Posterior vena cava (tissue), 2 donors: ENCODE data around the gene GPRC5C. TPM values are rescaled to one million over a fixed set of nuclear protein-coding genes. Genes with fewer than 3 reads are reported as not detected.
"Not testable (repeated sequence)": the region's sequence is repeated elsewhere in the genome, so short reads cannot be mapped to it uniquely, and the experiment has no call there.

ENCODE experiments used
- DNase-seq: peaks from one replicate; pipeline ENCODE4 v3.0.0-alpha.2; 2020; ENCODE audit warnings: low spot score
- intact Hi-C, 2 donors: fragments of 100-400 bp; cut with DNase I; formaldehyde crosslinking; loops; one replicate each; pipeline versions ENCODE4 v1.14.1 to v1.14.2; 2022 to 2023
- total RNA-seq, 2 donors: library from RNA; stranded (reverse); fragmentation: NEBNext Ultra II Directional; extraction: Animal tissue kit (Norgen Biotek cat#: 25700); gene quantifications; one replicate each; pipeline ENCODE4 v1.2.1, GENCODE V29; 2021
- donor health status: DM: yes; HTN: yes; CAD: no.
- donor health status: DM: yes; HTN: yes; CAD: no.

The GPRC5C gene
- total RNA-seq, 2 donors from 2014 or later = 7.3 to 12.9 TPM

- intact Hi-C loops = no loop called here
- DNase-seq = no peak
These were observed 52.2 kb downstream of the GPRC5C start for GRCh38 chr17:74484066-74484465.

GRCh38 chr17:74485022-74485743 is 53.3 kb downstream of the GPRC5C start:
- intact Hi-C loops = no loop called here
- DNase-seq = no peak

- no peak for DNase-seq
- intact Hi-C loops = no loop called here
These were observed 54.0 kb downstream of the GPRC5C start for GRCh38 chr17:74485841-74486240.

GRCh38 chr17:74488276-74488675 is 56.4 kb downstream of the GPRC5C start:
- intact Hi-C loops, DNase-seq: not testable (repeated sequence)

- intact Hi-C loops = no loop called here
- DNase-seq = no peak
These were observed 58.8 kb downstream of the GPRC5C start for GRCh38 chr17:74490716-74491115.

- DNase-seq = no peak
- intact Hi-C loops = no loop called here
These were observed 59.7 kb downstream of the GPRC5C start for GRCh38 chr17:74491626-74492025.

- intact Hi-C loops = no loop called here
- DNase-seq = no peak
These were observed 61.5 kb downstream of the GPRC5C start for GRCh38 chr17:74493331-74493833.

Other genes with a start within 250 kb of the GPRC5C start
- gene RPL38, start 228.4 kb upstream of the GPRC5C start, total RNA-seq = 100 to 1,000 TPM; 560 to 702 TPM
- 1 to 10 TPM; 3.2 to 5.5 TPM for gene TTYH2, start 218.5 kb upstream of the GPRC5C start, total RNA-seq
- gene DNAI2, start 157.9 kb upstream of the GPRC5C start, total RNA-seq = not detected
- gene KIF19, start 105.9 kb upstream of the GPRC5C start, total RNA-seq = 1 to 10 TPM; 1.4 to 2.3 TPM
- gene BTBD17, start 70.2 kb upstream of the GPRC5C start, total RNA-seq = not detected
- under 1 TPM in 1 of 2 donors, not detected in 1; 0.14 TPM for gene GPR142, start 64.6 kb upstream of the GPRC5C start, total RNA-seq
- 1 to 10 TPM; 5.9 to 8.5 TPM for gene CD300A, start 34.5 kb downstream of the GPRC5C start, total RNA-seq
- under 1 TPM; 0.23 to 0.62 TPM for gene CD300LB, start 99.4 kb downstream of the GPRC5C start, total RNA-seq
- 1 to 10 TPM; 2.1 to 4.7 TPM for gene CD300C, start 114.0 kb downstream of the GPRC5C start, total RNA-seq
- gene CD300H, start 135.4 kb downstream of the GPRC5C start, total RNA-seq = 1 to 10 TPM in 1 of 2 donors, not detected in 1; 1.2 TPM
- not detected for gene CD300LD, start 160.2 kb downstream of the GPRC5C start, total RNA-seq
- 1 to 10 TPM; 1.4 to 3.3 TPM for gene CD300E, start 191.7 kb downstream of the GPRC5C start, total RNA-seq